ENCODE measurements around the gene HECTD1.

Gene HECTD1

GRCh38 chr14:31208546-31209424 is 1.2 kb upstream of the HECTD1 start:
- DNase-seq = no peak
- Histone ChIP-seq H3K27ac (peak overlapping the region; percentile 98 to 100), H3K9me3 (no peaks in the 10 kb centered on the region), H3K4me1 (peaks cover 0 to 31% (median 12%) of the 10 kb centered on the region in 4 donors), H3K27me3 (no peaks in the 10 kb centered on the region), H3K4me3 (peak overlapping the region; percentile 78 to 90), H3K36me3 (no peaks in the 10 kb centered on the region)
- TF ChIP-seq CTCF (IDR thresholded peaks at IDR 0.05) = no peak
- intact Hi-C loops (cut with DNase I; ENCODE audit: low total_unique reads) = loop anchor here (10.0 kb wide), 1 partner anchor 146 kb away; no protein-coding TSS in a partner anchor

GRCh38 chr14:31207287-31207754 is 272 bp downstream of the HECTD1 start:
- Histone ChIP-seq H3K27ac (peak overlapping the region; percentile 98 to 100), H3K36me3 (peaks cover 0 to 13% (median 4%) of the 10 kb centered on the region in 3 donors), H3K9me3 (no peaks in the 10 kb centered on the region), H3K4me1 (peaks cover 0 to 44% (median 14%) of the 10 kb centered on the region in 4 donors), H3K4me3 (peak overlapping the region; percentile 78 to 90), H3K27me3 (no peaks in the 10 kb centered on the region)
- intact Hi-C loops (cut with DNase I; ENCODE audit: low total_unique reads) = loop anchor here (2.0 to 10.0 kb wide), 2 partner anchors 41 to 147 kb away; no protein-coding TSS in a partner anchor
- peak in 1 of 2 donors; percentile 88 for DNase-seq
- no peak for TF ChIP-seq CTCF (IDR thresholded peaks at IDR 0.05)

GRCh38 chr14:31206536-31207286 is 882 bp downstream of the HECTD1 start:
- H3K4me1 ChIP-seq = peaks cover 0 to 45% (median 14%) of the 10 kb centered on the region in 4 donors
- no peaks in the 10 kb centered on the region for H3K27me3 ChIP-seq
- H3K27ac ChIP-seq = peak overlapping the region; percentile 98 to 100
- peak overlapping the region; percentile 78 to 90 for H3K4me3 ChIP-seq
- intact Hi-C loops (cut with DNase I; ENCODE audit: low total_unique reads) = loop anchor here (2.0 to 10.0 kb wide), 2 partner anchors 40 to 148 kb away; no protein-coding TSS in a partner anchor
- TF ChIP-seq CTCF (IDR thresholded peaks at IDR 0.05) = no peak
- H3K36me3 ChIP-seq = peaks cover 0 to 19% (median 6%) of the 10 kb centered on the region in 3 donors
- no peaks in the 10 kb centered on the region for H3K9me3 ChIP-seq
- DNase-seq = peak; percentile 22 to 71

GRCh38 chr14:31205681-31206535 is 1.7 kb downstream of the HECTD1 start:
- H3K4me1 ChIP-seq = peaks cover 0 to 50% (median 14%) of the 10 kb centered on the region in 4 donors
- no peak for TF ChIP-seq CTCF (IDR thresholded peaks at IDR 0.05)
- no peaks in the 10 kb centered on the region for H3K27me3 ChIP-seq
- H3K36me3 ChIP-seq = peaks cover 0 to 20% (median 6%) of the 10 kb centered on the region in 3 donors
- peak overlapping the region; percentile 78 to 90 for H3K4me3 ChIP-seq
- DNase-seq = no peak
- H3K27ac ChIP-seq = peak overlapping the region; percentile 98 to 100
- intact Hi-C loops (cut with DNase I; ENCODE audit: low total_unique reads) = loop anchor here (2.0 to 10.0 kb wide), 2 partner anchors 39 to 149 kb away; no protein-coding TSS in a partner anchor
- no peaks in the 10 kb centered on the region for H3K9me3 ChIP-seq
